Small intestine (tissue), 7 donors: ENCODE data around the gene OTUB2. TPM values are rescaled to one million over a fixed set of nuclear protein-coding genes. Genes with fewer than 3 reads are reported as not detected.

ENCODE experiments used
- DNase-seq, 2 donors: peaks; one replicate each; pipeline versions ENCODE4 v3.0.0 to v3.0.0-alpha.2; 2013
- FAIRE-seq: peaks from 2 replicates; lab custom pipeline; 2012; peaks lifted over from hg19 to GRCh38; lab: Jason Lieb, UNC
- H3K27ac ChIP-seq, 3 donors: one replicate each; pipeline ENCODE4 v1.5.1; 2013; ENCODE audit warnings: low read length in 2 of 3, mild to moderate bottlenecking in 2 of 3, control low read depth in 1 of 3, inconsistent platforms in 1 of 3, low read depth in 1 of 3, moderate library complexity in 1 of 3
- H3K27me3 ChIP-seq, 3 donors: one replicate each; pipeline ENCODE4 v1.6.1; 2013; ENCODE audit warnings: low read length in 3 of 3, inconsistent platforms in 1 of 3; ENCODE audit not compliant: control insufficient read depth in 3 of 3, insufficient read depth in 3 of 3
- H3K36me3 ChIP-seq, 3 donors: one replicate each; pipeline ENCODE4 v1.6.1; 2013; ENCODE audit warnings: low read length in 3 of 3, inconsistent platforms in 1 of 3, low read depth in 1 of 3, mild to moderate bottlenecking in 1 of 3, moderate library complexity in 1 of 3; ENCODE audit not compliant: control insufficient read depth in 3 of 3, insufficient read depth in 2 of 3
- H3K4me1 ChIP-seq, 3 donors: one replicate each; pipeline ENCODE4 v1.6.1; 2013; ENCODE audit warnings: low read length in 2 of 3, inconsistent platforms in 1 of 3, low read depth in 1 of 3, mild to moderate bottlenecking in 1 of 3, moderate library complexity in 1 of 3; ENCODE audit not compliant: control insufficient read depth in 3 of 3, insufficient read depth in 2 of 3
- H3K4me3 ChIP-seq, 3 donors: one replicate each; pipeline ENCODE4 v1.5.1; 2013; ENCODE audit warnings: low read length in 3 of 3, control low read depth in 1 of 3, inconsistent platforms in 1 of 3, low read depth in 1 of 3, mild to moderate bottlenecking in 1 of 3, moderate library complexity in 1 of 3
- H3K9me3 ChIP-seq, 2 donors: one replicate each; pipeline ENCODE4 v1.6.1; 2013; ENCODE audit warnings: low read depth in 1 of 2, low read length in 1 of 2; ENCODE audit not compliant: control insufficient read depth in 2 of 2, insufficient read depth in 1 of 2
- WGBS, 3 donors: extraction: QIAGEN DNeasy Blood & Tissue Kit; methylation state at CpG; one replicate each; pipeline ENCODE4 v1.1.7; 2013; 5-methylcytosine and 5-hydroxymethylcytosine counted together
- polyA plus RNA-seq, 4 donors: library from polyadenylated mRNA; stranded (reverse) in 3 of 4; unstranded in 1 of 4; fragments of 200-250 nt in 3 of 4; fragments of 120-200 nt in 1 of 4; gene quantifications; one replicate each; pipeline versions ENCODE4 v1.2.1 to v1.2.3, GENCODE V29; 2013
- donor health status: healthy with polysubstance abuse.
- donor health status: control.
- donor health status: control.
- donor health status: Bipolar disorder and iron deficiency.
- donor health status: healthy.

The OTUB2 gene
- polyA plus RNA-seq, 4 donors, result 0.22 to 1.4 (median 0.74) TPM

DNA sequence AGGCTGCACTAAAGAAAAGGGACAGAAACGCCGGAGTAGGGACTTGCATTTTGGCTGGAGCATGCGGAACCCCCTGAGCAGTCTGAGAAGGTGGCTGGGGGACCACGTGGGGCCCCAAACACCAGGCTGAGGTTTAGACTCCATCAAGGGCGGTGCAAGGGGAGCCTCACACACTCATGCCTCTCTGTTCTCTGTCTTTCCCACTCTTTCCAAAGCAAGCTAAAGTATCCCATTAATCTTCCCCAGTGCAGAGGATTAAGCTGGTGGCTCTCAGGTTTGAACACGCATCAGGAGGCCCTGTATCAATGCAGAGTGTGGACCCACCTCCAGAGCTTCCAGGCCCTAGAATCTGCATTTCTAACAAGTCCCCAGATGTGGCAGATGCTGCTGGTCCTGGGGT lies 15.5 kb upstream of the OTUB2 start:
- H3K27ac ChIP-seq, result no peak overlapping the region
- no peaks in the 10 kb centered on the region for H3K9me3 ChIP-seq
- DNase-seq (no peak), FAIRE-seq (no peak)
- H3K36me3 ChIP-seq, result no peaks in the 10 kb centered on the region
- no peak overlapping the region for H3K4me3 ChIP-seq
- 86 to 92% (median 91%) methylated on average over 6 of the region's 6 CpGs for WGBS, 3 donors
- no peaks in the 10 kb centered on the region for H3K4me1 ChIP-seq
- H3K27me3 ChIP-seq, result no peaks in the 10 kb centered on the region

DNA sequence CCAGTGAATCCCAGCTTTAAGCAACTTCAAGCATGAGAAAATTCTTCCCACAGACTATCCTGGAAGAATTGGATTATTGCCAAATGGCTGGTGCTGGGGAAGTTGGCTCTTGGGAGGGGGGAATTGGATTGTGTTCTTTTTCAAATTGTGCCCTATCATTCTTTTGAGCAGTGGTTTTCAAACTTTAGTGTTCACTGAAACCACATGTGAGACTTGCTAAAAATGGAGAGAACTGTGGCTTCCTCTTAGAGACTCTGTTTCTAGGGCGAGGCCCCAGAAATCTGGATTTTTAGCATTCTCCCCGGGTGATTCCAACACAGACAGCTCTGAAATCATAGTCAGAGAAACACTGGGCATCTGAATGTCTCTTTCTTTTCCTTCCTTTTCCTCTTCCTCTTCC lies 14.3 kb upstream of the OTUB2 start:
- no peak overlapping the region for H3K27ac ChIP-seq
- H3K27me3 ChIP-seq, result peaks cover 0 to 4% (median 0%) of the 10 kb centered on the region in 3 donors
- DNase-seq (peak in 1 of 2 donors; percentile 29), FAIRE-seq (no peak)
- no peak overlapping the region for H3K4me3 ChIP-seq
- H3K36me3 ChIP-seq, result no peaks in the 10 kb centered on the region
- no peaks in the 10 kb centered on the region for H3K9me3 ChIP-seq
- 40 to 56% (median 42%) methylated on average over 2 of the region's 2 CpGs for WGBS, 3 donors
- H3K4me1 ChIP-seq, result no peaks in the 10 kb centered on the region

DNA sequence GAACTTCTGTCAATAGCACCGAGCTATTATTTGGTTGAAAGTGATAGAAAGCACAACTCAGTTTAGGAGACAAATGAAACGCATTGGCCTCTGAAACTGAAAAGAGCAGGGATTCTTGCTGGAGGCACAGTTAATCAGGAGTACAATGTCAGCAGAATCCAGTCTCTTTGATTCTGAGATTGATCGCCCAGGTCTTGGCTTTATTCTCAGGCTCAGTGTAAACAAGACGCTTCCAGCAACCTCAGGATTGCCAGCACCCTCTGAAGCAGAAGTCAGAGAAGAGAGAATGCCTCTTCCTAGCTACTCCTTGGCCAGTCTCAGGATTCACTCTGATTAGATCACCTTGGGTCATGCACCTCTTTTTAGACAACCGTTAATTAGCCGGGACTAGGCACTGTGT lies 11.8 kb upstream of the OTUB2 start:
- Histone ChIP-seq H3K27ac (no peak overlapping the region), H3K4me1 (no peaks in the 10 kb centered on the region), H3K4me3 (no peak overlapping the region), H3K36me3 (no peaks in the 10 kb centered on the region), H3K27me3 (peaks cover 0 to 7% (median 0%) of the 10 kb centered on the region in 3 donors), H3K9me3 (no peaks in the 10 kb centered on the region)
- DNase-seq (no peak), FAIRE-seq (no peak)
- 62 to 70% (median 68%) methylated on average over 6 of the region's 6 CpGs for WGBS, 3 donors

DNA sequence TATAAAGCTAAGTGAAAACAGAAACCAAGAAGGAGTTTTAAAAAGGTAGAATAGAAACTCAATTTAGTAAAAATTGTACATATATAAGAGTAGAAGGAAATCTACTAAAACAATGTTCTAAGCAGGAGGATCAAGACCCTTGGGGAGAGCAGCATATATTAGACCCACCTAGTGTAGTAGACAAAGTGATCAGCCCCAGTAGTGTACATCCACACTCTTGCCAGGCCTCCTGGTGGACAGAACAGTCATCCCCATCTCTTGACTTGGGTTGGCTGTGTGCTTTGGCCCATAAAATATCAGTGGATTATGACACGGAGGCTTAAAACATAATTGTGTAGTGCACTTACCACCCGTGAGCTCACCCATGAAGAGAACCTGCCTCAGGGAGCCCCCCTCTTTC lies 10.9 kb upstream of the OTUB2 start:
- Histone ChIP-seq H3K4me3 (no peak overlapping the region), H3K36me3 (no peaks in the 10 kb centered on the region), H3K27me3 (peaks cover 0 to 7% (median 0%) of the 10 kb centered on the region in 3 donors), H3K27ac (no peak overlapping the region), H3K4me1 (no peaks in the 10 kb centered on the region), H3K9me3 (no peaks in the 10 kb centered on the region)
- DNase-seq (no peak), FAIRE-seq (no peak)
- WGBS, 3 donors, result 54 to 88% (median 86%) methylated on average over 2 of the region's 2 CpGs

DNA sequence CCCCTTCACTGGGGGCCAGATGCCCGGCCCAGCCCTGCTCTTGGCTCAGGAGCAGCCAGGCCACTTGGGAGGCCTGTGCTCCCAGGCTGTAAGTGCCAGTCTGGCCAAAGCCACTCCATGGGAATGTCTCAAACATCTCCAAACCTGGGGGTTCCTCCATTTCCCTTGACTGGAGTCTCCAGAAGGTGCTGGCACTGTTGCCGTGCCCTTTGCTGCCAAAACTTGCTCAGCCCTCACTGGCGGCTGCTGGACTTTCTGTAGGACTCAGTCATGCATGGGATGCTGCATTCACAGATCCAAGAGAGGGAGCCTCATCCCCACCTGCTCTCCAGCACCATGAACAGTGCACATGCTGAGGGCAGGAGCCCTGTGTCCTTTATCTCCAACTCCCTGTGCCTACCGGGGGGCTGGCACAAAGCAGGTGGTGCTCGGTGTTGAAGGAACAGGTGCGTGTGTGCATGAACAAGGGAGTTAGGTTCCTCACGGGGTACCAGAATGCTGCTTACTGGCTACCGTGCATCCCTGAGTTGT lies 9.6 kb upstream of the OTUB2 start:
- DNase-seq, result no peak
- peaks cover 0 to 7% (median 0%) of the 10 kb centered on the region in 3 donors for H3K27me3 ChIP-seq
- no peaks in the 10 kb centered on the region for H3K4me1 ChIP-seq
- no peak overlapping the region for H3K27ac ChIP-seq
- H3K4me3 ChIP-seq, result no peak overlapping the region
- H3K9me3 ChIP-seq, result no peaks in the 10 kb centered on the region
- no peak for FAIRE-seq
- WGBS, 3 donors, result 71 to 83% (median 82%) methylated on average over 8 of the region's 8 CpGs
- no peaks in the 10 kb centered on the region for H3K36me3 ChIP-seq

DNA sequence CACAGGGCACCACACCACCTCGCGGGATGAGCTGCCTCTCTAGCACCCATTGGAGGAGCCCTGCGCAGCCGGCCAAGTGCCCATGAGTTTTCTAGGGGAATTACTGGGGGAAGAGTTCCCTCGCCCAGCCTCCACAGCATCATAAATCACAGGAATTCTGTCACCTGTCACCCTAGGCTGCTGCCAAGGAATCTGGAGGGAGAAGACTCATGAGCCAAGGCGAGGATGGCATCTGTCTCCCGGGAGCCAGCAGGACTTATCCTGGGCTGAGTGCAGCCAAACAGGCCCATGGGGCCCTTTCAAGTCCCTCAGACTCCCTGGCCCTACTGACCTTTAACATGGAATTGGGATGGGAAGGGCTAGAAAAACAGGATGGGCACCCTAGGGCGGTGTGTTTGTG lies 7.8 kb upstream of the OTUB2 start:
- Histone ChIP-seq H3K27ac (no peak overlapping the region), H3K4me1 (peaks cover 0 to 6% (median 0%) of the 10 kb centered on the region in 3 donors), H3K27me3 (peaks cover 0 to 7% (median 0%) of the 10 kb centered on the region in 3 donors), H3K4me3 (no peak overlapping the region), H3K36me3 (no peaks in the 10 kb centered on the region), H3K9me3 (no peaks in the 10 kb centered on the region)
- WGBS, 3 donors, result 44 to 69% (median 66%) methylated on average over 8 of the region's 8 CpGs
- FAIRE-seq (no peak), DNase-seq (no peak)

DNA sequence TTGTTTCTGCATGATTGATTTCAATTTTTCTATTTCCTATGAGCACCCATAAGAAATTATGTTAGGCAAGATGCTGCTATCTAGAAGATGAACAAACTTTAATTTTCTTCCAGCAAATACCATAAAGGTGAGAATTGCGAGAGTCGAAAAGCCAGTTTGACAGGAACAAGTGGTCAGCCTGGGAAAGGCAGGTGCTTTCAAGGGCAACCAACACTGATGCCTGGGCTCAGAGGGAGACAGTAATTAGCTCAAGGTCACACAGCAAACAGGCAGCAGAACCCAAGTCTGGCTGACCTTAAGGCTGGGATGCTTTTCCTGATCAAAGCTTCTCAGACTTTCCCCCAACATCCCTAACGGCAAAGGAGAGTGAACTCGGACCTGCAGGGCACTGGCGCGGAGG lies 6.8 kb upstream of the OTUB2 start:
- no peaks in the 10 kb centered on the region for H3K9me3 ChIP-seq
- H3K36me3 ChIP-seq, result no peaks in the 10 kb centered on the region
- DNase-seq (no peak), FAIRE-seq (no peak)
- H3K4me3 ChIP-seq, result no peak overlapping the region
- WGBS, 3 donors, result 53 to 78% (median 58%) methylated on average over 6 of the region's 6 CpGs
- no peak overlapping the region for H3K27ac ChIP-seq
- H3K4me1 ChIP-seq, result peaks cover 0 to 6% (median 0%) of the 10 kb centered on the region in 3 donors
- H3K27me3 ChIP-seq, result peaks cover 0 to 7% (median 0%) of the 10 kb centered on the region in 3 donors

DNA sequence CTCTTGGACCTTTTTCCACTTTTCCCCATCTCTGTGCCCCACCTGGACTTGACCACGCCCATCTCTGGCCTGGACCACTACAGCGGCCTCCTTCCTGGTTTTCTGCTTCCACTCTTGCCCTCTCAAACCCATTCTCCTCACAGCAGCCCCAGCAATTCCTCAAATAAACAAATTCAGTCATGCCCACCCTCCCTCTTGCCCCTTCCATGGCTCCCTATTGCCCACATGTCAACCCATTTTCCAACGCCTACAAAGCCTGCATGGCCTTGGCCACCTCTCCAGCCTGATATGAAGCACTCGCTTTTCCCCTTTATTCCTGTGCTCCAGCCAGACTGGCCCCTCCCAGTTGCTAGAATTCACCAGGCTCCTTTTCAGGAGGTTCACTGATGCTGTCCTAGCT lies 5.9 kb upstream of the OTUB2 start:
- FAIRE-seq (no peak), DNase-seq (no peak)
- 66 to 83% (median 77%) methylated on average over 4 of the region's 4 CpGs for WGBS, 3 donors
- Histone ChIP-seq H3K27ac (no peak overlapping the region), H3K27me3 (peaks cover 0 to 7% (median 0%) of the 10 kb centered on the region in 3 donors), H3K9me3 (no peaks in the 10 kb centered on the region), H3K4me3 (no peak overlapping the region), H3K36me3 (no peaks in the 10 kb centered on the region), H3K4me1 (peaks cover 0 to 6% (median 0%) of the 10 kb centered on the region in 3 donors)

DNA sequence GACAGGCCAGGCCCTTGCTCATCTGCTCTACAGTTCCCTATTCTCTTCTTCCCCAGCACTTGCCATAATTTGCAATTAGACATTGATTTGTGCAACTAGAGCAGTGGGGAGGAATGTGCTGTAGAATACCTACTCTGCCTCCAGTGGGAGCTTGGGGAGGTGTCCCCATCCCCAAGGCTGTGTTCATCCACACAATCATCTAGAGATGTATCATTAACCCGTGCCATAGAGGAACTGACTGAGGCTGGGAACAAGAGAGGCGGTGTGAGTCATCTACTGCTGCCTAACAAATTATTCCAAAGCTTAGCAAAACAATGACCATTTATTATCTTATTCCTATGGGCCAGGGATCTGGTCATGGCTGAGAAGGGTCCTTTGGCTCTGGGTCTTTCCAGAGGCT lies 5.1 kb upstream of the OTUB2 start:
- no peak for FAIRE-seq
- 63 to 68% (median 66%) methylated on average over 2 of the region's 2 CpGs for WGBS, 3 donors

More for the DNA sequence above, 5.1 kb upstream of the OTUB2 start:
- Histone ChIP-seq H3K4me3 (no peak overlapping the region), H3K36me3 (no peaks in the 10 kb centered on the region), H3K4me1 (peaks cover 0 to 6% (median 0%) of the 10 kb centered on the region in 3 donors), H3K9me3 (no peaks in the 10 kb centered on the region), H3K27me3 (peaks cover 0 to 6% (median 0%) of the 10 kb centered on the region in 3 donors), H3K27ac (no peak overlapping the region)
- no peak for DNase-seq
